ENCODE measurements around the gene CCT8.

DNA sequence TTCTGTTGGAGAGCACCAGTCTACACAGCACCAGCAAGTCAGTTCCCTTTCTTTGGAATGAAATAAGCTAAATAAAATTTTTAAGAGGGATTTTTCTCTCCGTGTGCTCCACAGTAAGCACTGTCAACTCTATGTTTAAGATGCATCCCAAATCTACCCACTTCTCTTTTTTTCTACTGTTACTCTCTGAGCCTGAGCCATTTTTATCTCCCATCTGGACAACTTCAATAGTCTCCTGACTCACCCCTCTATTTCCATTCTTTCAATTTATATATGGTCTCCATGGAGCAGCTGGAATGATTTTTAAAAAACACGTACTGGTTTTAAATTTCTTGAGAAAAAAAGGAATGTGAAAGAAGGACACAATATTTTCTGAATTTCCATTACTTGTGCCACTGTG is 24.7 kb upstream of the CCT8 start:
- TF ChIP-seq, protein P1, sequence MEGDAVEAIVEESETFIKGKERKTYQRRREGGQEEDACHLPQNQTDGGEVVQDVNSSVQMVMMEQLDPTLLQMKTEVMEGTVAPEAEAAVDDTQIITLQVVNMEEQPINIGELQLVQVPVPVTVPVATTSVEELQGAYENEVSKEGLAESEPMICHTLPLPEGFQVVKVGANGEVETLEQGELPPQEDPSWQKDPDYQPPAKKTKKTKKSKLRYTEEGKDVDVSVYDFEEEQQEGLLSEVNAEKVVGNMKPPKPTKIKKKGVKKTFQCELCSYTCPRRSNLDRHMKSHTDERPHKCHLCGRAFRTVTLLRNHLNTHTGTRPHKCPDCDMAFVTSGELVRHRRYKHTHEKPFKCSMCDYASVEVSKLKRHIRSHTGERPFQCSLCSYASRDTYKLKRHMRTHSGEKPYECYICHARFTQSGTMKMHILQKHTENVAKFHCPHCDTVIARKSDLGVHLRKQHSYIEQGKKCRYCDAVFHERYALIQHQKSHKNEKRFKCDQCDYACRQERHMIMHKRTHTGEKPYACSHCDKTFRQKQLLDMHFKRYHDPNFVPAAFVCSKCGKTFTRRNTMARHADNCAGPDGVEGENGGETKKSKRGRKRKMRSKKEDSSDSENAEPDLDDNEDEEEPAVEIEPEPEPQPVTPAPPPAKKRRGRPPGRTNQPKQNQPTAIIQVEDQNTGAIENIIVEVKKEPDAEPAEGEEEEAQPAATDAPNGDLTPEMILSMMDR (IDR thresholded peaks at IDR 0.05): no peak
- no peak for TF ChIP-seq POLR2A (IDR thresholded peaks at IDR 0.05)

Measured in prostate gland (tissue), 2 donors.